Stomach smooth muscle (tissue), 2 donors: ENCODE measurements around the gene VPREB3.

Experiments used
- H3K27ac ChIP-seq: one replicate; pipeline ENCODE4 v1.7.0; 2013; ENCODE audit warnings: mild to moderate bottlenecking, low read length, inconsistent platforms
- H3K27me3 ChIP-seq, 2 donors: one replicate each; pipeline ENCODE4 v1.7.0; 2013; ENCODE audit warnings: low read length in 2 of 2; ENCODE audit not compliant: insufficient read depth in 2 of 2, control insufficient read depth in 1 of 2
- H3K36me3 ChIP-seq, 2 donors: one replicate each; pipeline ENCODE4 v1.7.0; 2013; ENCODE audit warnings: low read length in 2 of 2; ENCODE audit not compliant: control insufficient read depth in 2 of 2, insufficient read depth in 2 of 2
- H3K4me1 ChIP-seq: one replicate; pipeline ENCODE4 v1.7.0; 2013; ENCODE audit warnings: low read length; ENCODE audit not compliant: control insufficient read depth, insufficient read depth
- H3K4me3 ChIP-seq, 2 donors: one replicate each; pipeline ENCODE4 v1.7.0; 2013; ENCODE audit warnings: low read length in 2 of 2
- H3K9ac ChIP-seq, 2 donors: one replicate each; pipeline ENCODE4 v1.7.0; 2013; ENCODE audit warnings: low read length in 2 of 2, mild to moderate bottlenecking in 1 of 2
- H3K9me3 ChIP-seq, 2 donors: one replicate each; pipeline ENCODE4 v1.7.0; 2013; ENCODE audit warnings: low read length in 2 of 2; ENCODE audit not compliant: control insufficient read depth in 2 of 2
- donor health status: healthy.
- donor health status: Pancreatic carcinoma.

Gene VPREB3

DNA sequence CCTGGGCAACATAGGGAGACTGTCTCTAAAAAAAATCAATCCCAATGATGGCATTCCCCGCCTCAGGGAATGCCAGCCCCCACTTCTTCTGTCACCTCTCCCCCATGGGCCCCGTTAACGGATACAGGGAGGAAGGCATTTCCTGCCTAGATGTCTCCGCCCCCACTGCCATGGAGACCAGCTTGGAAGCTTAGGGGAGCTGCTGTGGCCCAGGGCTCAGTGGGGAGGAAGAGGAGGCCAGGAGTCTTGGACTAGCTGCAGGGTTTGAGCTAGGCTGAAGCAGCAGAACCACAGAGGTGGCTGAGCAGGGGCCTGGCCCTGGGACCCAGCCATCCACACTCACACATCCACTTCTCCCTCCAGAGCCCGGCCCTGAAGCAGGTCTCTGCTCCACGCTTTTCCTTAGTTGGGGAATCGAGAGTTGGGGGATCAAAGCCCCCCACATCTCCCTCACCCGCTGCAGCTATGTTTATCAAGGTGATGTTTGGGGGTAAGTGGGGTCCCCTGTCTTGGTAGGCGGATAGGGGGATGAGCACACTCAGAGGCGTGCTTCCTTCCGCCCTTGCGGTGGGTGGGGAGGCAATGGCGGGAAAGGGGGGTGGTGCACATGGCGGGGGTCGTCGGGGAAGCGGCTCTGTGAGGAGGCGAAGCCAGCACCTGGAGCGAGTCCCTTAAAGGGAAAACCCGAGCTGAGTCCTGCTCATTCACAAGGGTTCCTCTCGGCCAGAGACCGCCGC is 8.8 kb upstream of the VPREB3 start, which contains the start of gene C22orf15:
TSS of gene C22orf15 (plus strand) at position 149 of the 737 bp plus-strand sequence. CDS start at position 466, 317 bp downstream.
- Histone ChIP-seq H3K27me3 (no peaks in the 10 kb centered on the region), H3K27ac (no peak within 1 kb of the TSS), H3K9me3 (no peaks in the 10 kb centered on the region), H3K4me1 (peaks cover 30% of the 10 kb centered on the region), H3K36me3 (no peaks in the 10 kb centered on the region), H3K4me3 (peak within 1 kb of the TSS in 1 of 2 donors; percentile 35), H3K9ac (peak within 1 kb of the TSS in 1 of 2 donors; percentile 13)

DNA sequence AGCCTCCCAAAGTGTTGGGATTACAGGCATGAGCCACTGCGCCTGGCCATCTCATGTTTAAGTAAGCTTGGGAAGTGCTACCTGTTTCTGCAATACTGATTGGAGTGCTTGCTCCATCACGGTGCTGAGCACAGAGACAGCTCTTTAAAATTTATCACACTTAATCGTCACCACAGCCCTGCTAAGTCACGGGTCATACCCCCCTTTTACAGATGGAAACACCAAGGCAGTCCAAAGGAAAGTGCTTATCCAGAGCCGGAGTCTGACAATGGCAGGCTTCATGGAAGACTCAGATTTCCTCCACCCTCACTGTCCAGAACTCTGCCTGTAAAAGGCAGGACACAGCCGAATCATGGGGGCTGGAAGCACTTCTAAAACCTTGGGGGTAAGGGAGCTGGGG is 5.8 kb upstream of the VPREB3 start:
- no peaks in the 10 kb centered on the region for H3K36me3 ChIP-seq
- H3K4me3 ChIP-seq, result no peak overlapping the region
- no peaks in the 10 kb centered on the region for H3K27me3 ChIP-seq
- H3K4me1 ChIP-seq, result peaks cover 20% of the 10 kb centered on the region
- no peaks in the 10 kb centered on the region for H3K9me3 ChIP-seq
- no peak overlapping the region for H3K27ac ChIP-seq
- no peak overlapping the region for H3K9ac ChIP-seq

DNA sequence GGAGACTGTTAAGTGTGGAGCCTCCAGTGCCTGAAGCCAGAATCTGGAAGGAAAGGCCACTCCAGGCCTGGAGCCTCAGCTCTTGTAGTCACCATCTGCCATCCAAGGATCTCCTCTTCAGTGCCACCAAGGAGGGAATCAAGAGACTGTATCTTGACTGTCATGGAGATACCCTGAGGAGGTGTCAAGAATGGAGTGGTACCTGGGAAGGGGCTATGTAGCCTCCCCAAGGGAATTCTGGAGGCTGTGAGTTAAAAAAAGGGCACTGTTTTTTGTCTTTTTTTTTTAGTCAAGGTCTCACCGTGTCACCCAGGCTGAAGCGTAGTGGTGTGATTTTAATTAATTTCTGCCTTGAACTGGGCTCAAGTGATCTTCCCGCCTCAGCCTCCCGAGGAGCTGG is 5.3 kb upstream of the VPREB3 start:
- Histone ChIP-seq H3K4me3 (no peak overlapping the region), H3K27me3 (no peaks in the 10 kb centered on the region), H3K4me1 (peaks cover 17% of the 10 kb centered on the region), H3K27ac (no peak overlapping the region), H3K9ac (no peak overlapping the region), H3K36me3 (no peaks in the 10 kb centered on the region), H3K9me3 (no peaks in the 10 kb centered on the region)

DNA sequence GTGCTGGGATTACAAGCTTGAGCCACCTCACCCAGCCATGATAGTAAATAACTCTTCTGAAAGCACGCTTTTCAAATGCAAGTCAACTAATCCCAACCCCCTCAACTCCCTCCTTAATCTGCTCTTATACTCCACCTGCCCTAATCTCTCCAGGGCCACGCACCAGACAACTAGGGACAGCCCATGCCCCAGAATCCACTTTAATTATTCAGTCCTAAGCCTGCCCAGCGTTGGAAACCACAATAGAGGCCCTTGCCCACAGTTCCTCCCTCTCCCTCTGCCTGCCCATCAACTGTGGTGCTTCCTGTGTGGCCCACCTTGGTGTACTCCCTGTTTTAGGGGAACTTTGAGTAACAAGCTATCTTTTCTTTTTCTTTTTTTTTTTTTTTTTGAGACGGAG is 2.7 kb upstream of the VPREB3 start:
- Histone ChIP-seq H3K27ac (no peak overlapping the region), H3K4me3 (no peak overlapping the region), H3K4me1 (no peaks in the 10 kb centered on the region), H3K27me3 (no peaks in the 10 kb centered on the region), H3K9me3 (no peaks in the 10 kb centered on the region), H3K36me3 (no peaks in the 10 kb centered on the region), H3K9ac (no peak overlapping the region)

DNA sequence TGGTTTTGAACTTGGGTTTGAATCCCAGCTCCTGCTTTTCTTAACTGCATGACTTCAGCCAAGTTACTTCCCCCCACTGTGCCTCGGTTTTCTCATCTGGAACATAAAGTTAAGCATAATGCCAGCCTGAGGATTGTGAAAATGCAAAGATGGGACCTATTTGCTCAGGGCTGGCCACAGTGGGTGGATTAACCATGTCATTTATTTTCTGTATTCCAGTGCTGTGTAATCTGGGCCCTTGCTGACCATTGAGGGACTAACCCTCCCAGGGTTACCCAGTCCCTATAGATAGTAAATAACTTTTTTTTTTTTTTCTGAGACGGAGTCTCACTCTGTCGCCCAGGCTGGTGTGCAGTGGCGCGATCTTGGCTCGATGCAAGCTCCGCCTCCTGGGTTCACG is 1.5 kb upstream of the VPREB3 start:
- Histone ChIP-seq H3K4me3 (no peak overlapping the region), H3K9me3 (no peaks in the 10 kb centered on the region), H3K27me3 (no peaks in the 10 kb centered on the region), H3K9ac (no peak overlapping the region), H3K36me3 (no peaks in the 10 kb centered on the region), H3K27ac (no peak overlapping the region), H3K4me1 (no peaks in the 10 kb centered on the region)

DNA sequence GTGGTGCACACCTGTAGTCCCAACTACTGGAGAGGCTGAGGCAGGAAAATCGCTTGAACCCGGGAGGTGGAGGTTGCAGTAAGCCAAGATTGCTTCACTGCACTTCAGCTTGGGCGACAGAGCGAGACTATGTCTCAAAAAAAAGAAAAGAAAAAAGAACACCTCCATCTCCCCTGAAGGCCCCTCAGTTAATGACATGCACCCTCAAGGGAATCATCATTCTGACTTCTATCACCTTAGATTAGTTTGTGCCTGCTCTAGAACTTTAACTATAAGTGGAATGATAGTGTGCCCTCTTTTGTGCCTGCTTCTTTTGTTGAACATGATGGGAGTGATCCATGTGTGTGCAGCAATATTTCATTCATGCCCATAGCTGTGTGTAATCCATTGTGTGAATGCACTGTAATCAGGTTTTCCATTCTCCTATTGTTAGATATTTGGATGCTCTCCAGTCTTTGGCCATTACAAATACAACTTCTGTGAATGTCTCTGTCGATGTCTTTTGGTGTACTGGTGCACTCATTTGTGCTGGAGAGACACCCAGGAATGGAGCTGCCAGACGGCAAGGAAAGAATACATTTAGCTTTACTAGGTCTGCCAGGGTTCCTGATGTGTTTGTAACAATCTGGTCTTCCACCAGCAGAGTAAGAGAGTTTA is 883 bp upstream of the VPREB3 start:
- Histone ChIP-seq H3K9ac (no peak overlapping the region), H3K27me3 (no peaks in the 10 kb centered on the region), H3K36me3 (no peaks in the 10 kb centered on the region), H3K4me3 (no peak overlapping the region), H3K4me1 (peaks cover 4% of the 10 kb centered on the region), H3K9me3 (no peaks in the 10 kb centered on the region), H3K27ac (no peak overlapping the region)

DNA sequence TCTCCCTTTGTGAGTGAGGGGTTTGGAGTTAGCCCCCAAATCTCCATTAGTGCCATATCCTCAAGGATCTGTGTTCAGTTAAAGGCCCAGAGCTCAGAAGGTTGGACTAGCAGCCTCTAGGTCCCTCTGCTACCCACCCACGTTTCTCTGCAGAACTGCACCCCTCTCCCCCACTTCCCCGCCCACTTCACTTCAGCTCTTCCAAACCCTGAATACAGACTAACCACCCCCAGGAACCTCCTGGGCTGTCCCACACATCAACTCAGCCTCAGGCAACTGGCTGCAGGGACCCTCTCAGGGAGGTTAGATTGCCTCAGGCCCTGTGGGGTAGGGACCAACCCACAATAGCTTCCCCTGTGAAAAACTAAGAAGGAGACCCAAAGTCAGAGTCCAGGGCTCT is 840 bp downstream of the VPREB3 start:
- H3K9me3 ChIP-seq, result no peaks in the 10 kb centered on the region
- H3K27ac ChIP-seq, result no peak overlapping the region
- no peak overlapping the region for H3K4me3 ChIP-seq
- peaks cover 8% of the 10 kb centered on the region for H3K4me1 ChIP-seq
- H3K36me3 ChIP-seq, result no peaks in the 10 kb centered on the region
- H3K27me3 ChIP-seq, result no peaks in the 10 kb centered on the region
- no peak overlapping the region for H3K9ac ChIP-seq

DNA sequence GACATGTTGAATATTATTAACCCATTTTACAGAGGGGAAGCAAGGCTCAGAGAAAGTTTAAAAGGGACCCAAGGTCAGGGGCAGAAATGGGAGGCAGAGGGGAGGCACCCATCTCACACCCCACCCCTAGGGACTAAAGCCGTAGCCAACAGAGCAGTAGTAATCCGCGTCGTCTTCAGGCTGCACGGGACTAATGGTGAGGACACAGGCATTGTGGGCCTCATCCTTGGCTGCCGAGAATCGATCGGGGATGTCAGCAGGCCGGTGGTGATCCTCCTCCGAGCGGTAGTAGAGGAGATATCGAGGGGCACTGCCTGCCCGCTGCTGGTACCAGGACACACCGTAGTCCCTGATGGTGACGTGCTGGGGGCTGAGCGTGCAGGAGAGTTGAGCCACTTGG is 1.5 kb downstream of the VPREB3 start:
- Histone ChIP-seq H3K36me3 (no peaks in the 10 kb centered on the region), H3K4me1 (peaks cover 8% of the 10 kb centered on the region), H3K9ac (no peak overlapping the region), H3K4me3 (no peak overlapping the region), H3K27ac (no peak overlapping the region), H3K27me3 (no peaks in the 10 kb centered on the region), H3K9me3 (no peaks in the 10 kb centered on the region)

DNA sequence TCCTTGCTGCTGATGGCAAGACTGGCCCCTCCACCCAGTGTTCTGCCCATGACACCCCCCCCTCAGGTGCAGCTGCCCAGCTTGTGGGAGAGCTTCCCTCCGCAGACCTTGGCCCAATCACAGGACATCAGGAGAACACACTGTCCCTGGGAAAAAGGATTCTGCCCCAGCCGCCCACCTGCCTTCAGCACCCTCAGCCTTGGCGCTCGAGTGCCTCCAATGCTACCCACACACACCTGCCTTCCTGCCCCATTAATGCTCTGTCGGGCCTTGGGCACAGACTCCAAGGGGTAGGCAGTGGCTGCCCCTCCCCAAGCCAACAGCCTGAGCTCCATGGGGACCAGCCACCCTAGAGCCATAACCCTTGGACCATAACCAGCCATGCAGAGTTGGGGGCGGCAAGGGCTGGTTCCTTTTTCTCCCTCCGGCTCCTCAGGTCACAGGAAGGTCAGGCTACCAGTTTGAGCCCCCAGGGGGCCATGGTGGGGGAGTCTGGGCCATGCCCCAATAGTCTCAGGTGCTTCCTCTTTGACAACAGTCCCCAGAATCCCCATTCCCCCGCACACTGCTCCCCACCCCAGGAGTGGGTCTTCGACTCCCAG is 2.0 kb downstream of the VPREB3 start:
- Histone ChIP-seq H3K4me1 (peaks cover 8% of the 10 kb centered on the region), H3K4me3 (peak overlapping the region in 1 of 2 donors; percentile 88), H3K9ac (no peak overlapping the region), H3K27ac (no peak overlapping the region), H3K9me3 (no peaks in the 10 kb centered on the region), H3K36me3 (no peaks in the 10 kb centered on the region), H3K27me3 (no peaks in the 10 kb centered on the region)

DNA sequence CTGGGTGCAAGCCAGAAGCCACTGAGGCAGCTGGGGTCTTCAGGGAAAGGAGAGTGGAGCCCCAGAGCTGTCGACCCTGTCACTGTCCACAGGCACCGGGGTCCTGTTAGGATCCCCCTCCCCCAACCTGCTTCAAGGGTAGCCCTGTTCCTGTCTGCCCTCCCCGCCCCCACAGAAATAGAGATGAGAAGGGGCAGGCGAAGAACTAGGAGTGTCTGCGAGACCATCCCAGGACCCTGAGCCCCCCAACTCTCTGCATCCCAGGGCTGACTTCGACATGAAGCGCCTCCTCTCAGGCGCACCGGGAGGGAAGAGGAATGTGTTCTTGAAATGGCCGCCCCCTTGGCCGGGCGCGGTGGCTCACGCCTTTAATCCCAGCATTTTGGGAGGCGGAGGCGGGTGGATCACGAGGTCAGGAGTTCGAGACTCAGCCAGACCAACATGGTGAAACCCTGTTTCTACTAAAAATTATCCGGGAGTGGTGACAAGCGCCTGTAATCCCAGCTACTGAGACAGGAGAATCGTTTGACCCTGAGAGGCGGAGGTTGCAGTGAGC is 2.7 kb downstream of the VPREB3 start:
- Histone ChIP-seq H3K36me3 (no peaks in the 10 kb centered on the region), H3K4me3 (peak overlapping the region; percentile 88 to 89), H3K27me3 (no peaks in the 10 kb centered on the region), H3K27ac (peak overlapping the region; percentile 82), H3K9ac (peak overlapping the region; percentile 90 to 95), H3K4me1 (peaks cover 8% of the 10 kb centered on the region), H3K9me3 (no peaks in the 10 kb centered on the region)
